Cardiac fibroblast (primary cell): ENCODE data around the gene AGPAT1.

Experiments
- DNase-seq, 2 donors: peaks; one replicate each; pipeline versions ENCODE4 v3.0.0 to v3.0.0-alpha.2; 2010; ENCODE audit warnings: low read depth in 2 of 2
- H3K4me3 ChIP-seq, 2 donors: replicated peaks in 1 of 2; 1 replicate in 1 of 2; 2 replicates in 1 of 2; pipeline ENCODE4 v1.5.1; 2011; ENCODE audit warnings: low read depth in 2 of 2, low read length in 2 of 2, mild to moderate bottlenecking in 2 of 2, moderate library complexity in 1 of 2
- CTCF ChIP-seq: IDR thresholded peaks from one replicate; pipeline ENCODE4 v1.5.1; 2011; ENCODE audit warnings: low read depth, mild to moderate bottlenecking, low read length, inconsistent platforms

AGPAT1 gene

GRCh38 chr6:32151863-32152768, 23.8 kb downstream of the AGPAT1 start, which contains the start of gene PRRT1:
PRRT1 (minus strand) TSS chr6:32151939; CDS start chr6:32151827, 112 bp downstream.
- TF ChIP-seq CTCF = no peak
- no peak for DNase-seq
- peak within 1 kb of the TSS; percentile 83 to 88 for H3K4me3 ChIP-seq

- no peak for DNase-seq
- peak overlapping the region; percentile 42 for H3K4me3 ChIP-seq
- TF ChIP-seq CTCF = no peak
These were observed 24.6 kb downstream of the AGPAT1 start for GRCh38 chr6:32151181-32151862.

- H3K4me3 ChIP-seq = no peak overlapping the region
- DNase-seq = no peak
- no peak for TF ChIP-seq CTCF
These were observed 25.7 kb downstream of the AGPAT1 start for GRCh38 chr6:32149932-32150870.

GRCh38 chr6:32149092-32149755, 26.7 kb downstream of the AGPAT1 start:
- peak overlapping the region in 1 of 2 donors; percentile 11 for H3K4me3 ChIP-seq
- no peak for TF ChIP-seq CTCF
- DNase-seq = no peak

- H3K4me3 ChIP-seq = peak overlapping the region in 1 of 2 donors; percentile 11
- no peak for TF ChIP-seq CTCF
- peak in 1 of 2 donors; percentile 24 for DNase-seq
These were observed 27.4 kb downstream of the AGPAT1 start for GRCh38 chr6:32148289-32149091.
